Left ventricle myocardium inferior (tissue), 1 donor: ENCODE results near the gene CABLES1. TPM values are rescaled to one million over a fixed set of nuclear protein-coding genes. Genes with fewer than 3 reads are reported as not detected.

Source experiments
- DNase-seq: peaks from one replicate; pipeline ENCODE4 v3.0.0-alpha.2; 2020
- H3K27ac ChIP-seq: fragments of 200-600 bp; replicated peaks from 2 replicates; pipeline ENCODE4 v1.8.0; 2021
- H3K27me3 ChIP-seq: fragments of 200-600 bp; 2 replicates; pipeline ENCODE4 v1.8.0; 2021; ENCODE audit warnings: low read depth
- H3K36me3 ChIP-seq: fragments of 200-600 bp; 2 replicates; pipeline ENCODE4 v1.8.0; 2021
- H3K4me1 ChIP-seq: fragments of 200-600 bp; 2 replicates; pipeline ENCODE4 v1.8.0; 2021
- H3K4me3 ChIP-seq: fragments of 200-600 bp; 2 replicates; pipeline ENCODE4 v1.8.0; 2021; ENCODE audit warnings: mild to moderate bottlenecking, moderate library complexity
- H3K9me3 ChIP-seq: fragments of 200-600 bp; replicated peaks from 2 replicates; pipeline ENCODE4 v1.8.0; 2021
- intact Hi-C: fragments of 100-400 bp; cut with micrococcal nuclease; formaldehyde crosslinking; loops from one replicate; pipeline ENCODE4 v1.11.0; 2022
- total RNA-seq: library from RNA; stranded (reverse); fragmentation: NEBNext Ultra II Directional; extraction: Animal tissue kit (Norgen Biotek cat#: 25700); gene quantifications from one replicate; pipeline ENCODE4 v1.2.1, GENCODE V29; 2021
- TF ChIP-seq, protein P1 (sequence below): fragments of 200-600 bp; IDR thresholded peaks from 2 replicates; pipeline ENCODE4 v1.8.0; 2021; ENCODE audit warnings: antibody characterized with exemption, mild to moderate bottlenecking, borderline replicate concordance
- donor health status: DM: no; HTN: yes; CAD: no; lungs with severe emphysema.

CABLES1 gene
- total RNA-seq, 1 donor from 2014 or later, result 2.7 TPM

DNA sequence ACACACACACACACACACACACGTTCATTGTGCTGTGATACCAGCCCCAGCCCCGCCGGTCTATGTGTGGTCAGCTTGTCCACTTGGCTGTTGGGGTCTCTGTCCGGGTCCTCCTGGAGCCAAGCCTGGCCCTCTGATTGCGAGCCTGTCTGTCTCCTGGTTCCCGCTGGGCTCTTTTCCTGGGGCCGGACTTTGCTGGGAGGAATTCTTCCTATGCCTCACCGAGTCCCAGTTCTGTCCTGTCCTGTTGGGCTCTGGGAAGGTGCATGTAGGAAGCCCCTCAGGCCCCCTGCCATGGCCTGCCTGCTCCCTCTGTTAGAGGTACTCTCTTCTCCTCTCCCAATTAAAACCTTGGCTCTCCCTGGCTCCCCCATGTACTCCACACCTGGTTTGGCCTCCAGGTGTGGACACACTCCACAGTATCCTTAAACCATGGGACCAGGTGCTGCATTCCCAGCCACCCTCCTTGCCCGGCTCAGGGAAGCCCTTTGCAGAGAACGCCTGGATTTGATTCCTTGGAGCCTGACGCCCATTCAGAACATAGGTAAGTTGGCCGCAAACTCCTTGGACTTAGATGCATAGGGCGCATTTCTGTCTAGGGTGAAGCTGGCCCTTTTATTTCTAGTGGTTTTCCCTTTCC lies 42.3 kb downstream of the CABLES1 start:
- Histone ChIP-seq H3K27me3 (peaks cover 28% of the 10 kb centered on the region), H3K36me3 (no peaks in the 10 kb centered on the region), H3K4me3 (no peak overlapping the region), H3K4me1 (peaks cover 5% of the 10 kb centered on the region), H3K27ac (no peak overlapping the region), H3K9me3 (no peaks in the 10 kb centered on the region)
- TF ChIP-seq, protein P1, sequence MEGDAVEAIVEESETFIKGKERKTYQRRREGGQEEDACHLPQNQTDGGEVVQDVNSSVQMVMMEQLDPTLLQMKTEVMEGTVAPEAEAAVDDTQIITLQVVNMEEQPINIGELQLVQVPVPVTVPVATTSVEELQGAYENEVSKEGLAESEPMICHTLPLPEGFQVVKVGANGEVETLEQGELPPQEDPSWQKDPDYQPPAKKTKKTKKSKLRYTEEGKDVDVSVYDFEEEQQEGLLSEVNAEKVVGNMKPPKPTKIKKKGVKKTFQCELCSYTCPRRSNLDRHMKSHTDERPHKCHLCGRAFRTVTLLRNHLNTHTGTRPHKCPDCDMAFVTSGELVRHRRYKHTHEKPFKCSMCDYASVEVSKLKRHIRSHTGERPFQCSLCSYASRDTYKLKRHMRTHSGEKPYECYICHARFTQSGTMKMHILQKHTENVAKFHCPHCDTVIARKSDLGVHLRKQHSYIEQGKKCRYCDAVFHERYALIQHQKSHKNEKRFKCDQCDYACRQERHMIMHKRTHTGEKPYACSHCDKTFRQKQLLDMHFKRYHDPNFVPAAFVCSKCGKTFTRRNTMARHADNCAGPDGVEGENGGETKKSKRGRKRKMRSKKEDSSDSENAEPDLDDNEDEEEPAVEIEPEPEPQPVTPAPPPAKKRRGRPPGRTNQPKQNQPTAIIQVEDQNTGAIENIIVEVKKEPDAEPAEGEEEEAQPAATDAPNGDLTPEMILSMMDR, result no peak
- DNase-seq, result no peak
- intact Hi-C loops, result loop anchor here (10.0 kb wide), 1 partner anchor 57 kb away; no protein-coding TSS in a partner anchor

DNA sequence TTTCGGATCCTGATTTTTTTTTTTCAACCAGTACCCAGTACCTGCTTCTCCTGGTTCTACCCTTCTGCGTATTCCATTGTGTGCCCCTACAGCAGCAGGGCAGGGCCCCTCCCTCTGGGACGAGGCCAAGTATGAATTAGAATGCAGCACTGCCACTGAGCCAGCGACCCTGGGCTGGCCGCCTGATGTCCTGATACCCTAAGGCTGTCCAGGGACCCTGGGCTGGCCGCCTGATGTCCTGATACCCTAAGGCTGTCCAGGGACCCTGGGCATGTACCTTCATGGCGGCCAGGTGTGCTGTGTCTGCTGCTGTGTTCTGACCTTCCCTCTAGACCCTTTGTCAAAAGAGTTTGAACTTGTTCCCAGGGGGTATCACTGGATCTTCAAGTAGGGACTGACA lies 42.9 kb downstream of the CABLES1 start:
- H3K27ac ChIP-seq, result no peak overlapping the region
- no peak for DNase-seq
- peaks cover 5% of the 10 kb centered on the region for H3K4me1 ChIP-seq
- H3K9me3 ChIP-seq, result no peaks in the 10 kb centered on the region
- no peak overlapping the region for H3K4me3 ChIP-seq
- intact Hi-C loops, result loop anchor here (10.0 kb wide), 1 partner anchor 57 kb away; no protein-coding TSS in a partner anchor
- peaks cover 26% of the 10 kb centered on the region for H3K27me3 ChIP-seq
- H3K36me3 ChIP-seq, result no peaks in the 10 kb centered on the region
- TF ChIP-seq, protein P1, result no peak

DNA sequence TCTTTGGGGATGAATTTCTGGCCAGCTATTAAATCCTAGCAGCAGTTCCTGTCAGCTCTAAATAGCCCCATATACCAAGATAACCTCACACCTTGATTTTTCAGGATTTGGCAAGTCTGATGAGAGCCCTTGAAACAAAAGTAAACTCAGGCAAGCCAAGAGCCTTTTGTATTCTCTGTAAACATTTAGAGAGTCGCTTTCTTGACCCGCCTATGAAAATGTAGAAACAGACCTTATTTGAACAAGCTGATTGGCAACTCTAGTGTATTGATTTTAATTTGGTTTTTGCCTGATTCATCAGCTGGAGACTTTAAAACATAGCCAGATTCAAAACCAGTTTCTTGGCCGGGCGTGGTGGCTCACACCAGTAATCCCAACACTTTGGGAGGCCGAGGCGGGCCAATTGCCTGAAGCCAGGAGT lies 43.4 kb downstream of the CABLES1 start:
- Histone ChIP-seq H3K36me3 (no peaks in the 10 kb centered on the region), H3K27me3 (peaks cover 26% of the 10 kb centered on the region), H3K4me1 (peaks cover 9% of the 10 kb centered on the region), H3K4me3 (no peak overlapping the region), H3K27ac (no peak overlapping the region), H3K9me3 (no peaks in the 10 kb centered on the region)
- TF ChIP-seq, protein P1, result no peak
- DNase-seq, result no peak
- intact Hi-C loops, result loop anchor here (10.0 kb wide), 1 partner anchor 56 kb away; no protein-coding TSS in a partner anchor

DNA sequence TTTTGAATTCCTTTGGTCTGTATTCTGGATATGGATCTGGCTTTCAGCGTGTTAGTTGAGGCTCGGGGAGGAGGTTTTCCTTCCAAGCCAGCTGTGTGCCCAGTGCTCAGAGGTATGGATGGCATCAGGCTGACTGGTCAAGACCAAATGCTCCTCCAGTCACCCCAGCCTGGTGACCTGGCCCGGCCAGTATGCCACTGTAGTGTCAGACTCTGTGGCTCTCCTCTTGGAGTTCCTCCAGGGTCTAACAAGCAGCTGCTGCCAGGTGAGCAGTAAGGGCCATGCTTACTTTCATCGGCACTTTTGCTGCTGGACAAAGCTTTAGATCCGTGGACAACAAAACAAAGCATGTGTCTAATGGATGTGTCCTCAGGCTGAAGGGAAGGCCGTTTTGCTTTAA lies 44.1 kb downstream of the CABLES1 start:
- no peak overlapping the region for H3K4me3 ChIP-seq
- no peaks in the 10 kb centered on the region for H3K36me3 ChIP-seq
- TF ChIP-seq, protein P1, result no peak
- H3K9me3 ChIP-seq, result no peaks in the 10 kb centered on the region
- H3K4me1 ChIP-seq, result peaks cover 12% of the 10 kb centered on the region
- H3K27me3 ChIP-seq, result peaks cover 26% of the 10 kb centered on the region
- no peak for DNase-seq
- intact Hi-C loops, result loop anchor here (10.0 kb wide), 1 partner anchor 55 kb away; no protein-coding TSS in a partner anchor
- H3K27ac ChIP-seq, result peak overlapping the region; percentile 64

DNA sequence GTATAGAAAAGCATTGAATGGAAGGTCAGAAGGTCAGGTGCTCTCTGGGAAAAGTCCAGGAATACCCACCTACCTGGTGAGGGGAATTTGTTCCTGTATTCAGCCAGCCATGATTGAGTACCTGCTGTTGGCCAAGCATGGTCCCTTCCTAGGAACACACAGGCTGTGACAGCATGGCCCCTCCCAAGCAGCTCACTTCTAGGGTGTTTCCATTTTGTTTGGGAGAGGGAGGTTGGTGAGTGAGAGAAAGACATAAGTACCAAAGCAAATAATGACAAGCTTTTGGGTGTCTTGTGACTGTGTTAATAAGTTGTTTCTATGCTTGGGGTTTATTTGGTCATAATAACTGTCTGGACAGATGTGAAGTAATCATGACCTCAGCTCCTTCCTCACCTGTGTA lies 46.3 kb downstream of the CABLES1 start:
- Histone ChIP-seq H3K36me3 (no peaks in the 10 kb centered on the region), H3K27ac (no peak overlapping the region), H3K9me3 (no peaks in the 10 kb centered on the region), H3K4me3 (no peak overlapping the region), H3K27me3 (peaks cover 26% of the 10 kb centered on the region), H3K4me1 (peaks cover 12% of the 10 kb centered on the region)
- no peak for DNase-seq
- TF ChIP-seq, protein P1, result no peak
- intact Hi-C loops, result no loop called here
